ENCODE measurements around the gene CACNA1D.

DNA sequence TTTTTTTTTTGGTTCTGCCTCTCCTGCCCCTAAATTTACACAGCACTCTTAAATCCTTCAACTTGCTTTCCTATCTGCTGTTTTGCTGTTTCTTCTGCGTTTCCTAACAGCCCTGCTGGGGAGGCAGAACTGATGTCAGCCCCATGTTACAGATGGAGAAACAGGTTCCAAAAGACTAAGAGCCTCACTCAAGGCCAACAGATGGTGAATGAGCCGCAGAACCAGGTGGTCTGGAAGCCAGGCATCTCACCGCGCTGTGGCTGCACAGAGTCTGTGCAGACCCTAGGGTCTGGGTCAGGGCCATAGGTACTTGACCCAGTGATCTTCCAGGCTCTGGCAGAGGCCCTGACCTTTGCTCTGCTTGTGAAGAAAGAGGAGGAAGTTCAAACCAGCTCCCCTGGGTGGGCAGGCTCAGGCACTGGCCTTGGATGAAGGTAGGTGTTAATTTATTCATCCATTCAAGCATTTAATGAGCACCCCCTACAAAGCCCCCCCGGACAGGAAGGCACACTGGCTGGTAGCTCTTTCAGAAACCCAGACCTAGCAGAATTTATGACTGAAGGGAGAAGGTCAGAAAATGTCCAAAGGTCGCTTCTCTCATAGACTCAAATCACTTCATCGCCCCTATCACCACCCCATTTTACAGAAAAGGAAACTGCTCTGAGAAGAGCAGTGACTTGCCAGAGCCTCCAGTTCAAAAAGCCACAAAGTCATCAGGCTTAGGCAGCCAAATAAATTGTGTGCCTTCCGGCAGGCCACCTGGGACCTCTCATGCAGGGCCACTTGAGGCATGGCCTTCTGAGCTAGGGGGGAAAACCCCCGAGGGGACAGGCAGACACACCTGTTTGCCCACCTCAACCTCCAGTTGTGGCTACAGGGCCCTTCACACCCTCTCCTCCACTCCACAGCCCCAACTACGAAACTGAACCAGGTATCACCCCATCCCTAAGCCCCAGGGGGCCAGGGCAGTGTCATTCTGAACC is 349.1 kb downstream of the CACNA1D start:
- TF ChIP-seq, protein P1, sequence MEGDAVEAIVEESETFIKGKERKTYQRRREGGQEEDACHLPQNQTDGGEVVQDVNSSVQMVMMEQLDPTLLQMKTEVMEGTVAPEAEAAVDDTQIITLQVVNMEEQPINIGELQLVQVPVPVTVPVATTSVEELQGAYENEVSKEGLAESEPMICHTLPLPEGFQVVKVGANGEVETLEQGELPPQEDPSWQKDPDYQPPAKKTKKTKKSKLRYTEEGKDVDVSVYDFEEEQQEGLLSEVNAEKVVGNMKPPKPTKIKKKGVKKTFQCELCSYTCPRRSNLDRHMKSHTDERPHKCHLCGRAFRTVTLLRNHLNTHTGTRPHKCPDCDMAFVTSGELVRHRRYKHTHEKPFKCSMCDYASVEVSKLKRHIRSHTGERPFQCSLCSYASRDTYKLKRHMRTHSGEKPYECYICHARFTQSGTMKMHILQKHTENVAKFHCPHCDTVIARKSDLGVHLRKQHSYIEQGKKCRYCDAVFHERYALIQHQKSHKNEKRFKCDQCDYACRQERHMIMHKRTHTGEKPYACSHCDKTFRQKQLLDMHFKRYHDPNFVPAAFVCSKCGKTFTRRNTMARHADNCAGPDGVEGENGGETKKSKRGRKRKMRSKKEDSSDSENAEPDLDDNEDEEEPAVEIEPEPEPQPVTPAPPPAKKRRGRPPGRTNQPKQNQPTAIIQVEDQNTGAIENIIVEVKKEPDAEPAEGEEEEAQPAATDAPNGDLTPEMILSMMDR (IDR thresholded peaks at IDR 0.05; ENCODE audit: poor library complexity): no peak
- no peak for TF ChIP-seq EZH2 (IDR thresholded peaks at IDR 0.05; ENCODE audit: borderline replicate concordance)
- no peak for TF ChIP-seq EZH2phosphoT487 (IDR thresholded peaks at IDR 0.05; ENCODE audit: low read depth, severe bottlenecking, unreplicated experiment)
